ENCODE results near the gene PAX8. TPM values are rescaled to one million over a fixed set of nuclear protein-coding genes. Genes with fewer than 3 reads are reported as not detected.

The PAX8 gene
- total RNA-seq, 3 donors from 2014 or later, result 0.73 to 1.1 (median 0.98) TPM

- Mint-ChIP-seq H3K4me3 (peak overlapping the region; percentile 3), H3K27me3 (ENCODE audit: low read depth) (no peaks in the 10 kb centered on the region), H3K4me1 (ENCODE audit: low read depth) (peaks cover 76% of the 10 kb centered on the region), H3K9me3 (no peaks in the 10 kb centered on the region), H3K36me3 (ENCODE audit: insufficient read depth) (peaks cover 2% of the 10 kb centered on the region)
- no peak for ATAC-seq
- no peak for DNase-seq
Observed at GRCh38 chr2:113171334-113172075, 107.2 kb downstream of the PAX8 start.

- H3K9me3 Mint-ChIP-seq, result no peaks in the 10 kb centered on the region
- no peaks in the 10 kb centered on the region for H3K36me3 Mint-ChIP-seq (ENCODE audit: insufficient read depth)
- no peak overlapping the region for H3K4me3 Mint-ChIP-seq
- peaks cover 76% of the 10 kb centered on the region for H3K4me1 Mint-ChIP-seq (ENCODE audit: low read depth)
- H3K27me3 Mint-ChIP-seq (ENCODE audit: low read depth), result no peaks in the 10 kb centered on the region
- DNase-seq, result no peak
- no peak for ATAC-seq
Observed at GRCh38 chr2:113169586-113169985, 109.1 kb downstream of the PAX8 start.

DNA sequence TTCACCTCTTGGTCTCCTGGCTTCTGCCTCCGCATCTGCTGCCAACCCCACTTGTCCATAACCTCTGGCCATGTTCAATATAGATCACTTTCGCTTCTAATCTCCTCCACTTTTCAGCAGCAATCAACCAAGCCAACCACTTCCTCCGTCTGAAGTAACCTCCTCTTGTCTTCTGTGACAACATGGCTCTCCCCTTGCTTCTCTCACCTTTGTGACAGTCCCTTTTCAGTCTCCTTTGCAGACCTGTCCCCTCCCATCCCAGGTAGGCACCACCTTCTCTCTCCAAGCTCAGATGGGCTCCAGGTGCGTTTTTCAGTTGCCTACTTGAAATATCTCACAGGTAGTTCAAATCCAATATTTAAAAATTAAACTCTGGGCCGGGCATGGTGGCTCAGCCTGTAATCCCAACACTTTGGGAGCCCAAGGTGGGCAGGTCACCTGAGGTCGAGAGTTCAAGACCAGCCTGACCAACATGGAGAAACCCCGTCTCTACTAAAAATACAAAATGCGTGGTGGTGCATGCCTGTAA lies 109.7 kb downstream of the PAX8 start:
- H3K36me3 Mint-ChIP-seq (ENCODE audit: insufficient read depth), result no peaks in the 10 kb centered on the region
- H3K4me1 Mint-ChIP-seq (ENCODE audit: low read depth), result peaks cover 80% of the 10 kb centered on the region
- peak overlapping the region; percentile 55 for H3K4me3 Mint-ChIP-seq
- no peak for ATAC-seq
- no peaks in the 10 kb centered on the region for H3K9me3 Mint-ChIP-seq
- no peaks in the 10 kb centered on the region for H3K27me3 Mint-ChIP-seq (ENCODE audit: low read depth)
- no peak for DNase-seq

GRCh38 chr2:113167962-113168340 lies 110.8 kb downstream of the PAX8 start:
- DNase-seq, result no peak
- Mint-ChIP-seq H3K4me1 (ENCODE audit: low read depth) (peaks cover 72% of the 10 kb centered on the region), H3K36me3 (ENCODE audit: insufficient read depth) (no peaks in the 10 kb centered on the region), H3K27me3 (ENCODE audit: low read depth) (no peaks in the 10 kb centered on the region), H3K4me3 (peak overlapping the region; percentile 55), H3K9me3 (no peaks in the 10 kb centered on the region)
- no peak for ATAC-seq

- peak overlapping the region; percentile 67 for H3K4me3 Mint-ChIP-seq
- peak; percentile 79 to 86 for ATAC-seq
- H3K4me1 Mint-ChIP-seq (ENCODE audit: low read depth), result peaks cover 72% of the 10 kb centered on the region
- no peaks in the 10 kb centered on the region for H3K27me3 Mint-ChIP-seq (ENCODE audit: low read depth)
- H3K36me3 Mint-ChIP-seq (ENCODE audit: insufficient read depth), result no peaks in the 10 kb centered on the region
- H3K9me3 Mint-ChIP-seq, result no peaks in the 10 kb centered on the region
- DNase-seq, result peak; percentile 24
Observed at GRCh38 chr2:113167115-113167932, 111.4 kb downstream of the PAX8 start.

DNA sequence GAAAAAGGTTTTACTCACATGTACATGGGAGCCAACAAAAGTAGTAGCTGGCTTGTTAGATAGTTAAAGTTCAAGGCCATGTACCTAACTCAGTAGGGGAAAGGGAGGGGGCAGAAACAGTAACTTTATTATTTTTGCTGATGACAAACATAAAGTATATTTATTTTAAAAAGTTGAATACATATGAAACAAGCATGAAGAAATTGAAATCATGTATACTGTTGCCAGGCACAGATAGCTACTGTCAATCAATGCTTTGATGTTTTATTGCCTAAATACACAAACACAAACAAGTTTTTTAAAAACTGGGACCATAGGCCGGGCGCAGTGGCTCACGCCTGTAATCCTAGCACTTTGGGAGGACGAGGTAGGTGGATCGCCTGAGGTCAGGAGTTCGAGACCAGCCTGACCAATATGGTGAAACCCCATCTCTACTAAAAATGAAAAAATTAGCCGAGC lies 112.5 kb downstream of the PAX8 start:
- Mint-ChIP-seq H3K36me3 (ENCODE audit: insufficient read depth) (no peaks in the 10 kb centered on the region), H3K4me1 (ENCODE audit: low read depth) (peaks cover 61% of the 10 kb centered on the region), H3K4me3 (no peak overlapping the region), H3K27me3 (ENCODE audit: low read depth) (no peaks in the 10 kb centered on the region), H3K9me3 (no peaks in the 10 kb centered on the region)
- no peak for ATAC-seq
- DNase-seq, result no peak

Other genes starting within 250 kb of the PAX8 start
- gene IL36B, start 226.1 kb downstream of the PAX8 start, total RNA-seq, result not detected
- gene IL36RN, start 219.7 kb downstream of the PAX8 start, total RNA-seq, result 1 to 10 TPM in 2 of 3 donors, under 1 TPM in 1; 0.61 to 3.9 (median 1.6) TPM
- gene IL1F10, start 211.0 kb downstream of the PAX8 start, total RNA-seq, result not detected
- 1 to 10 TPM; 1.2 to 2.5 (median 1.8) TPM for gene IL1RN, start 151.3 kb downstream of the PAX8 start, total RNA-seq
- 100 to 1,000 TPM; 155 to 172 (median 164) TPM for gene PSD4, start 105.0 kb downstream of the PAX8 start, total RNA-seq
- 10 to 100 TPM; 45.8 to 50.1 (median 49.2) TPM for gene ZNG1B, start 158.8 kb upstream of the PAX8 start, total RNA-seq
- under 1 TPM; 0.11 to 0.18 (median 0.16) TPM for gene FOXD4L1, start 219.7 kb upstream of the PAX8 start, total RNA-seq

All from activated T-cell treated with anti-CD3 and anti-CD28 coated beads, Interleukin-2, amount 50 U/mL, for 4 hours (primary cell).